Activated CD4-positive, alpha-beta T cell treated with anti-CD3 and anti-CD28 coated beads, Interleukin-2, amount 50 U/mL, for 48 hours (primary cell): ENCODE measurements around the gene SMAD6.

ENCODE experiments used
- DNase-seq, 2 experiments: peaks; one replicate each; pipeline ENCODE4 v3.0.0-alpha.2; 2020

SMAD6 gene

GRCh38 chr15:66760968-66761725, 59.1 kb downstream of the SMAD6 start:
- no peak for DNase-seq

GRCh38 chr15:66761726-66762595, 59.9 kb downstream of the SMAD6 start:
- no peak for DNase-seq

GRCh38 chr15:66763186-66764071, 61.4 kb downstream of the SMAD6 start:
- DNase-seq, result no peak

GRCh38 chr15:66764072-66764786, 62.2 kb downstream of the SMAD6 start:
- DNase-seq, result no peak

GRCh38 chr15:66765478-66766281, 63.6 kb downstream of the SMAD6 start:
- no peak for DNase-seq

- no peak for DNase-seq
Measured at GRCh38 chr15:66766282-66767230, 64.5 kb downstream of the SMAD6 start.

GRCh38 chr15:66767240-66767659, 65.2 kb downstream of the SMAD6 start:
- no peak for DNase-seq

GRCh38 chr15:66768987-66769386, 67.0 kb downstream of the SMAD6 start:
- no peak for DNase-seq

- DNase-seq, result no peak
Measured at GRCh38 chr15:66770518-66771350, 68.7 kb downstream of the SMAD6 start.

- DNase-seq, result no peak
Measured at GRCh38 chr15:66771351-66771650, 69.3 kb downstream of the SMAD6 start.

- no peak for DNase-seq
Measured at GRCh38 chr15:66772604-66773128, 70.6 kb downstream of the SMAD6 start.

- DNase-seq, result no peak
Measured at GRCh38 chr15:66773129-66773873, 71.3 kb downstream of the SMAD6 start.

GRCh38 chr15:66774001-66774814, 72.2 kb downstream of the SMAD6 start:
- peak; percentile 40 to 53 for DNase-seq

- no peak for DNase-seq
Measured at GRCh38 chr15:66775127-66776105, 73.4 kb downstream of the SMAD6 start.

GRCh38 chr15:66777054-66777453, 75.0 kb downstream of the SMAD6 start:
- DNase-seq, result no peak

GRCh38 chr15:66777596-66778313, 75.7 kb downstream of the SMAD6 start:
- DNase-seq, result no peak
